GM15510 (cell line): Measurements from ENCODE around the gene USP17L13.
"Not testable (repeated sequence)": the region's sequence is repeated elsewhere in the genome, so short reads cannot be mapped to it uniquely, and the experiment has no call there.

Experiments used
- POLR2A ChIP-seq: IDR thresholded peaks from 3 replicates; pipeline ENCODE4 v1.6.1; 2011; ENCODE audit warnings: borderline replicate concordance; ENCODE audit not compliant: insufficient read length; ENCODE audit errors: extremely low read depth

USP17L13 gene

GRCh38 chr4:9224596-9224995 lies at the start of gene USP17L13:
Gene USP17L13, plus strand, starts transcription at chr4:9224896. Its CDS starts 0 bp downstream, at chr4:9224896.
- TF ChIP-seq POLR2A = not testable (repeated sequence)

- TF ChIP-seq POLR2A = not testable (repeated sequence)
These were observed 14.3 kb upstream of the USP17L13 start, which contains the start of gene USP17L10 for GRCh38 chr4:9210357-9210756. Gene USP17L10, plus strand, starts transcription at chr4:9210657. Its CDS starts 0 bp downstream, at chr4:9210657.

- TF ChIP-seq POLR2A = not testable (repeated sequence)
These were observed 9.6 kb upstream of the USP17L13 start, which contains the start of gene USP17L11 for GRCh38 chr4:9215105-9215504. Gene USP17L11, plus strand, starts transcription at chr4:9215405. Its CDS starts 0 bp downstream, at chr4:9215405.

GRCh38 chr4:9219852-9220251 lies 4.8 kb upstream of the USP17L13 start, which contains the start of gene USP17L12:
Gene USP17L12, plus strand, starts transcription at chr4:9220152. Its CDS starts 0 bp downstream, at chr4:9220152.
- TF ChIP-seq POLR2A = not testable (repeated sequence)

- not testable (repeated sequence) for TF ChIP-seq POLR2A
These were observed 9.4 kb downstream of the USP17L13 start, which contains the start of gene USP17L15 for GRCh38 chr4:9234085-9234484. Gene USP17L15, plus strand, starts transcription at chr4:9234385. Its CDS starts 0 bp downstream, at chr4:9234385.

- not testable (repeated sequence) for TF ChIP-seq POLR2A
These were observed 18.9 kb downstream of the USP17L13 start, which contains the start of gene USP17L17 for GRCh38 chr4:9243579-9243978. Gene USP17L17, plus strand, starts transcription at chr4:9243879. Its CDS starts 0 bp downstream, at chr4:9243879.

GRCh38 chr4:9247953-9248680 lies 23.4 kb downstream of the USP17L13 start, which contains the start of gene USP17L18:
Gene USP17L18, plus strand, starts transcription at chr4:9248630. Its CDS starts 0 bp downstream, at chr4:9248630.
- TF ChIP-seq POLR2A = not testable (repeated sequence)

GRCh38 chr4:9253078-9253477 lies 28.4 kb downstream of the USP17L13 start, which contains the start of gene USP17L19:
Gene USP17L19, plus strand, starts transcription at chr4:9253378. Its CDS starts 0 bp downstream, at chr4:9253378.
- not testable (repeated sequence) for TF ChIP-seq POLR2A

- not testable (repeated sequence) for TF ChIP-seq POLR2A
These were observed 33.1 kb downstream of the USP17L13 start, which contains the start of gene USP17L20 for GRCh38 chr4:9257824-9258223. Gene USP17L20, plus strand, starts transcription at chr4:9258124. Its CDS starts 0 bp downstream, at chr4:9258124.

- TF ChIP-seq POLR2A = not testable (repeated sequence)
These were observed 37.9 kb downstream of the USP17L13 start, which contains the start of gene USP17L21 for GRCh38 chr4:9262572-9262971. Gene USP17L21, plus strand, starts transcription at chr4:9262872. Its CDS starts 0 bp downstream, at chr4:9262872.

GRCh38 chr4:9267319-9267718 lies 42.6 kb downstream of the USP17L13 start, which contains the start of gene USP17L22:
Gene USP17L22, plus strand, starts transcription at chr4:9267619. Its CDS starts 0 bp downstream, at chr4:9267619.
- not testable (repeated sequence) for TF ChIP-seq POLR2A
